GM23338 (cell line): Measurements from ENCODE around the gene WWP2. TPM values are rescaled to one million over a fixed set of nuclear protein-coding genes. Genes with fewer than 3 reads are reported as not detected.

ENCODE experiments used
- ATAC-seq: fragments of 200-7000 bp; cut with Tn5 transposase; 3 replicates; pipeline ENCODE4 v1.9.1; 2020
- DNase-seq: peaks from one replicate; pipeline ENCODE4 v3.0.0-alpha.2; 2015; ENCODE audit warnings: low spot score
- H2AFZ ChIP-seq: fragments of 200-600 bp; sonication (generic); 2 replicates; pipeline ENCODE4 v1.8.0; 2016; ENCODE audit warnings: antibody characterized with exemption, mild to moderate bottlenecking, moderate library complexity
- H3F3A ChIP-seq: fragments of 200-600 bp; sonication (generic); replicated peaks from 2 replicates; pipeline ENCODE4 v1.8.0; 2017; ENCODE audit warnings: antibody characterized with exemption, mixed run types, low read depth
- H3K27ac ChIP-seq: fragments of 200-600 bp; sonication (generic); 2 replicates; pipeline ENCODE4 v1.6.1; 2016; ENCODE audit warnings: low read depth
- H3K27me3 ChIP-seq: fragments of 200-600 bp; sonication (generic); 2 replicates; pipeline ENCODE4 v1.8.0; 2016; ENCODE audit warnings: mild to moderate bottlenecking, mixed run types, moderate library complexity; ENCODE audit not compliant: insufficient read depth
- H3K36me3 ChIP-seq: fragments of 200-600 bp; sonication (generic); 2 replicates; pipeline ENCODE4 v1.8.0; 2016; ENCODE audit warnings: mild to moderate bottlenecking; ENCODE audit not compliant: insufficient read depth
- H3K4me1 ChIP-seq: fragments of 200-600 bp; sonication (generic); 2 replicates; pipeline ENCODE4 v1.8.0; 2016; ENCODE audit warnings: mild to moderate bottlenecking, moderate library complexity; ENCODE audit not compliant: insufficient read depth
- H3K4me2 ChIP-seq: fragments of 200-600 bp; sonication (generic); 2 replicates; pipeline ENCODE4 v1.7.1; 2017; ENCODE audit warnings: mixed run types
- H3K4me3 ChIP-seq: fragments of 200-600 bp; sonication (generic); 2 replicates; pipeline ENCODE4 v1.6.1; 2016; ENCODE audit warnings: mixed run types
- H3K79me2 ChIP-seq: fragments of 200-600 bp; sonication (generic); replicated peaks from 2 replicates; pipeline ENCODE4 v1.8.0; 2017; ENCODE audit warnings: mild to moderate bottlenecking; ENCODE audit not compliant: insufficient read depth
- H3K9me2 ChIP-seq: fragments of 200-600 bp; sonication (generic); 2 replicates; pipeline ENCODE4 v1.8.0; 2017; ENCODE audit not compliant: insufficient read depth
- H4K20me1 ChIP-seq: fragments of 200-600 bp; sonication (generic); replicated peaks from 2 replicates; pipeline ENCODE4 v1.8.0; 2017; ENCODE audit warnings: mild to moderate bottlenecking; ENCODE audit not compliant: insufficient read depth
- H3K27ac Mint-ChIP-seq: 2 replicates; pipeline ENCODE4 v1.8.0; 2020; ENCODE audit warnings: inconsistent platforms, mild to moderate bottlenecking, moderate library complexity, mixed read lengths
- H3K27me3 Mint-ChIP-seq: 3 replicates; pipeline ENCODE4 v1.8.0; 2022; ENCODE audit warnings: low read depth, mild to moderate bottlenecking, moderate library complexity, mixed read lengths, inconsistent platforms; ENCODE audit not compliant: insufficient read depth, poor library complexity
- H3K36me3 Mint-ChIP-seq: 3 replicates; pipeline ENCODE4 v1.8.0; 2021; ENCODE audit warnings: low read depth, mild to moderate bottlenecking, inconsistent platforms, moderate library complexity, mixed read lengths
- H3K4me1 Mint-ChIP-seq: 3 replicates; pipeline ENCODE4 v1.8.0; 2020; ENCODE audit warnings: mild to moderate bottlenecking, inconsistent platforms, mixed read lengths
- H3K4me3 Mint-ChIP-seq: 3 replicates; pipeline ENCODE4 v1.8.0; 2021; ENCODE audit warnings: moderate library complexity, mild to moderate bottlenecking, inconsistent platforms, mixed read lengths
- H3K9me3 Mint-ChIP-seq: 3 replicates; pipeline ENCODE4 v1.8.0; 2020; ENCODE audit warnings: moderate library complexity, mild to moderate bottlenecking, inconsistent platforms, mixed read lengths
- CREB1 ChIP-seq: fragments of 250-450 bp; sonication (Bioruptor Pico); IDR thresholded peaks from 2 replicates; pipeline ENCODE4 v1.5.0; 2020; ENCODE audit warnings: low read depth, mild to moderate bottlenecking, moderate library complexity
- CTCF ChIP-seq, 2 experiments: fragments of 200-600 bp in 1 of 2; sonication (generic) in 1 of 2; conservative IDR thresholded peaks; 2 replicates each; pipeline versions ENCODE4 v1.5.1 to v1.6.1; 2016 to 2017; ENCODE audit warnings: antibody characterized with exemption in 2 of 2, low read depth in 2 of 2, mild to moderate bottlenecking in 2 of 2, moderate library complexity in 1 of 2
- ETS1 ChIP-seq: IDR thresholded peaks from 2 replicates; pipeline ENCODE4 v1.6.1; 2016; ENCODE audit warnings: antibody characterized with exemption
- EZH2 ChIP-seq: fragments of 200-600 bp; sonication (generic); IDR thresholded peaks from one replicate; pipeline ENCODE4 v1.8.0; 2017; ENCODE audit warnings: antibody characterized with exemption, mild to moderate bottlenecking, low read depth; ENCODE audit not compliant: unreplicated experiment
- EZH2phosphoT487 ChIP-seq: fragments of 200-600 bp; sonication (generic); IDR thresholded peaks from one replicate; pipeline ENCODE4 v1.8.1; 2018; ENCODE audit warnings: antibody characterized with exemption; ENCODE audit not compliant: unreplicated experiment
- JUNB ChIP-seq: IDR thresholded peaks from one replicate; pipeline ENCODE4 v1.6.1; 2016; ENCODE audit warnings: antibody characterized with exemption; ENCODE audit not compliant: unreplicated experiment
- NANOG ChIP-seq: IDR thresholded peaks from 2 replicates; pipeline ENCODE4 v1.6.1; 2016; ENCODE audit warnings: antibody characterized with exemption, borderline replicate concordance
- POLR2AphosphoS5 ChIP-seq: IDR thresholded peaks from 2 replicates; pipeline ENCODE4 v1.6.1; 2016; ENCODE audit warnings: antibody characterized with exemption, low read depth
- REST ChIP-seq: IDR thresholded peaks from one replicate; pipeline ENCODE4 v1.6.1; 2018; ENCODE audit warnings: antibody characterized with exemption; ENCODE audit not compliant: unreplicated experiment
- STAT1 ChIP-seq: IDR thresholded peaks from one replicate; pipeline ENCODE4 v1.6.1; 2016; ENCODE audit warnings: antibody characterized with exemption; ENCODE audit not compliant: unreplicated experiment
- ZNF114 ChIP-seq: fragments of 250-450 bp; sonication (Bioruptor Pico); IDR thresholded peaks from 2 replicates; pipeline ENCODE4 v1.5.0; 2020; ENCODE audit warnings: mild to moderate bottlenecking, moderate library complexity
- ZNF331 ChIP-seq: fragments of 250-450 bp; sonication (Bioruptor Pico); IDR thresholded peaks from 2 replicates; pipeline ENCODE4 v1.5.0; 2020; ENCODE audit warnings: low read depth, mild to moderate bottlenecking, moderate library complexity
- ZNF462 ChIP-seq: fragments of 250-450 bp; sonication (Bioruptor Pico); IDR thresholded peaks from 2 replicates; pipeline ENCODE4 v1.5.0; 2020; ENCODE audit warnings: mild to moderate bottlenecking, moderate library complexity
- polyA plus RNA-seq: library from polyadenylated mRNA; unstranded; fragments of >200 nt; fragmentation: Nextera tagmentation; extraction: Ambion mirVana; gene quantifications from 2 replicates; pipeline ENCODE4 v1.2.1, GENCODE V29; 2016
- total RNA-seq: library from RNA; depleted of rRNA; stranded (reverse); fragments of >200 nt; shearing (Covaris generic); gene quantifications from 2 replicates; pipeline ENCODE4 v1.2.3, GENCODE V29; 2014

The WWP2 gene
- total and polyA plus RNA-seq, 2 experiments from 2014 or later = 12.3 to 35.5 TPM

GRCh38 chr16:69793526-69793925, 31.4 kb downstream of the WWP2 start:
- ATAC-seq (no peak), DNase-seq (no peak)
- Histone ChIP-seq H2AFZ (no peak overlapping the region), H3K27me3 (no peaks in the 10 kb centered on the region), H3K27ac (no peak overlapping the region), H3F3A (no peaks in the 10 kb centered on the region; the same call in 1 of the 2 replicates), H3K36me3 (no peaks in the 10 kb centered on the region), H3K4me2 (no peak overlapping the region), H3K9me2 (no peaks in the 10 kb centered on the region), H3K4me3 (no peak overlapping the region), H3K4me1 (no peaks in the 10 kb centered on the region), H3K79me2 (no peaks in the 10 kb centered on the region), H4K20me1 (no peaks in the 10 kb centered on the region)
- H3K27me3 Mint-ChIP-seq = no peaks in the 10 kb centered on the region
- H3K4me1 Mint-ChIP-seq = peaks cover 6% of the 10 kb centered on the region; the same call in 2 of the 3 replicates
- no peak for TF ChIP-seq ZNF114 (CRISPR knock-in tag)
- no peak for TF ChIP-seq STAT1
- no peak for TF ChIP-seq REST
- no peak for TF ChIP-seq POLR2AphosphoS5
- no peak for TF ChIP-seq CTCF (conservative IDR thresholded peaks at IDR 0.05; ENCODE audit: low read depth in 2 of 2)
- no peak for TF ChIP-seq ETS1
- TF ChIP-seq ZNF331 = no peak
- no peak for TF ChIP-seq EZH2phosphoT487
- TF ChIP-seq JUNB = no peak
- TF ChIP-seq EZH2 = no peak
- no peak for TF ChIP-seq ZNF462 (CRISPR knock-in tag)
- TF ChIP-seq NANOG = no peak
- TF ChIP-seq CREB1 (CRISPR knock-in tag) = no peak
- no peak overlapping the region for H3K4me3 Mint-ChIP-seq
- peaks cover 5% of the 10 kb centered on the region for H3K36me3 Mint-ChIP-seq
- H3K27ac Mint-ChIP-seq = no peak overlapping the region
- no peaks in the 10 kb centered on the region for H3K9me3 Mint-ChIP-seq
